Measurements from ENCODE around the gene PIK3C2A.
"Not testable (repeated sequence)": the region's sequence is repeated elsewhere in the genome, so short reads cannot be mapped to it uniquely, and the experiment has no call there.

GRCh38 chr11:17242954-17243353 lies 35.2 kb upstream of the PIK3C2A start:
- not testable (repeated sequence) for TF ChIP-seq POLR2A, SPI1 (IDR thresholded peaks at IDR 0.05; ENCODE audit: low read depth, low read length)

Measured in GM12891 (cell line).